Epithelial cell of esophagus (primary cell): ENCODE results near the gene THBS4.
"Not testable (repeated sequence)": the region's sequence is repeated elsewhere in the genome, so short reads cannot be mapped to it uniquely, and the experiment has no call there.

Experiments
- DNase-seq: peaks from one replicate; pipeline ENCODE4 v3.0.0; 2010; ENCODE audit warnings: low read depth
- H3K4me3 ChIP-seq: 2 replicates; pipeline ENCODE4 v1.5.1; 2011; ENCODE audit warnings: mild to moderate bottlenecking, low read length, control low read depth
- CTCF ChIP-seq: IDR thresholded peaks from 2 replicates; pipeline ENCODE4 v1.5.1; 2011; ENCODE audit warnings: low read depth, mild to moderate bottlenecking, low read length, control low read depth, inconsistent platforms; ENCODE audit not compliant: insufficient read depth; ENCODE audit errors: missing control alignments

The THBS4 gene

GRCh38 chr5:80097451-80097850 is 62.3 kb downstream of the THBS4 start:
- TF ChIP-seq CTCF = no peak
- no peak for DNase-seq

GRCh38 chr5:80101993-80102392 is 66.8 kb downstream of the THBS4 start:
- TF ChIP-seq CTCF = no peak
- no peak for DNase-seq
- no peak overlapping the region for H3K4me3 ChIP-seq

More at GRCh38 chr5:80097451-80097850, 62.3 kb downstream of the THBS4 start:
- H3K4me3 ChIP-seq = no peak overlapping the region

- no peak overlapping the region for H3K4me3 ChIP-seq
- DNase-seq = no peak
- no peak for TF ChIP-seq CTCF
Measured at GRCh38 chr5:80103371-80103770, 68.2 kb downstream of the THBS4 start.

- TF ChIP-seq CTCF = no peak
- H3K4me3 ChIP-seq = no peak overlapping the region
- DNase-seq = no peak
Measured at GRCh38 chr5:80105698-80106439, 70.7 kb downstream of the THBS4 start.

GRCh38 chr5:80106916-80107315 is 71.8 kb downstream of the THBS4 start:
- no peak overlapping the region for H3K4me3 ChIP-seq
- no peak for TF ChIP-seq CTCF
- DNase-seq = no peak

GRCh38 chr5:80109646-80110478 is 74.7 kb downstream of the THBS4 start:
- no peak overlapping the region for H3K4me3 ChIP-seq
- DNase-seq = no peak
- no peak for TF ChIP-seq CTCF

- H3K4me3 ChIP-seq, DNase-seq: not testable (repeated sequence)
Measured at GRCh38 chr5:80111376-80111990, 76.3 kb downstream of the THBS4 start.
